ENCODE data around the gene ARHGEF18.

ARHGEF18 gene

GRCh38 chr19:7349231-7349591 is 474 bp downstream of the ARHGEF18 start:
- no peak for DNase-seq (ENCODE audit: low read depth)

- DNase-seq (ENCODE audit: low read depth), result no peak
Observed at GRCh38 chr19:7349961-7350711, 1.4 kb downstream of the ARHGEF18 start.

- DNase-seq (ENCODE audit: low read depth), result no peak
Observed at GRCh38 chr19:7351861-7352260, 3.1 kb downstream of the ARHGEF18 start.

GRCh38 chr19:7355151-7355820 is 6.5 kb downstream of the ARHGEF18 start:
- DNase-seq (ENCODE audit: low read depth), result peak; percentile 58

GRCh38 chr19:7355871-7356270 is 7.1 kb downstream of the ARHGEF18 start:
- DNase-seq (ENCODE audit: low read depth), result no peak

- no peak for DNase-seq (ENCODE audit: low read depth)
Observed at GRCh38 chr19:7356899-7357627, 8.3 kb downstream of the ARHGEF18 start.

GRCh38 chr19:7358102-7358597 is 9.4 kb downstream of the ARHGEF18 start:
- DNase-seq (ENCODE audit: low read depth), result no peak

GRCh38 chr19:7360393-7360984 is 11.8 kb downstream of the ARHGEF18 start:
- no peak for DNase-seq (ENCODE audit: low read depth)

GRCh38 chr19:7363225-7363624 is 14.5 kb downstream of the ARHGEF18 start:
- DNase-seq (ENCODE audit: low read depth), result no peak

- peak; percentile 13 for DNase-seq (ENCODE audit: low read depth)
Observed at GRCh38 chr19:7366701-7367420, 18.1 kb downstream of the ARHGEF18 start.

GRCh38 chr19:7368456-7368855 is 19.7 kb downstream of the ARHGEF18 start:
- DNase-seq (ENCODE audit: low read depth), result no peak

GRCh38 chr19:7368866-7369265 is 20.1 kb downstream of the ARHGEF18 start:
- DNase-seq (ENCODE audit: low read depth), result peak; percentile 75

- DNase-seq (ENCODE audit: low read depth), result no peak
Observed at GRCh38 chr19:7370546-7370945, 21.8 kb downstream of the ARHGEF18 start.

GRCh38 chr19:7371001-7371400 is 22.3 kb downstream of the ARHGEF18 start:
- DNase-seq (ENCODE audit: low read depth), result no peak

- no peak for DNase-seq (ENCODE audit: low read depth)
Observed at GRCh38 chr19:7372810-7373209, 24.1 kb downstream of the ARHGEF18 start.

- no peak for DNase-seq (ENCODE audit: low read depth)
Observed at GRCh38 chr19:7373862-7374261, 25.1 kb downstream of the ARHGEF18 start.

GRCh38 chr19:7376151-7376852 is 27.6 kb downstream of the ARHGEF18 start:
- DNase-seq (ENCODE audit: low read depth), result no peak

- DNase-seq (ENCODE audit: low read depth), result no peak
Observed at GRCh38 chr19:7377196-7377595, 28.5 kb downstream of the ARHGEF18 start.

- no peak for DNase-seq (ENCODE audit: low read depth)
Observed at GRCh38 chr19:7381073-7381390, 32.3 kb downstream of the ARHGEF18 start.

GRCh38 chr19:7382694-7383093 is 34.0 kb downstream of the ARHGEF18 start:
- DNase-seq (ENCODE audit: low read depth), result no peak

GRCh38 chr19:7383284-7383683 is 34.5 kb downstream of the ARHGEF18 start:
- DNase-seq (ENCODE audit: low read depth), result no peak

All from stromal cell of bone marrow (primary cell).